Posterior cingulate gyrus (tissue), 11 donors: Measurements from ENCODE around the gene EYS.
"Not testable (repeated sequence)": the region's sequence is repeated elsewhere in the genome, so short reads cannot be mapped to it uniquely, and the experiment has no call there.

ENCODE experiments used
- DNase-seq, 10 donors: peaks; one replicate each; pipeline versions ENCODE4 v3.0.0 to v3.0.0-alpha.2; 2020 to 2021; ENCODE audit warnings: mixed read lengths in 3 of 10
- intact Hi-C: fragments of 100-400 bp; cut with DNase I; formaldehyde crosslinking; loops from one replicate; pipeline ENCODE4 v1.15.1; 2023

EYS gene

DNA sequence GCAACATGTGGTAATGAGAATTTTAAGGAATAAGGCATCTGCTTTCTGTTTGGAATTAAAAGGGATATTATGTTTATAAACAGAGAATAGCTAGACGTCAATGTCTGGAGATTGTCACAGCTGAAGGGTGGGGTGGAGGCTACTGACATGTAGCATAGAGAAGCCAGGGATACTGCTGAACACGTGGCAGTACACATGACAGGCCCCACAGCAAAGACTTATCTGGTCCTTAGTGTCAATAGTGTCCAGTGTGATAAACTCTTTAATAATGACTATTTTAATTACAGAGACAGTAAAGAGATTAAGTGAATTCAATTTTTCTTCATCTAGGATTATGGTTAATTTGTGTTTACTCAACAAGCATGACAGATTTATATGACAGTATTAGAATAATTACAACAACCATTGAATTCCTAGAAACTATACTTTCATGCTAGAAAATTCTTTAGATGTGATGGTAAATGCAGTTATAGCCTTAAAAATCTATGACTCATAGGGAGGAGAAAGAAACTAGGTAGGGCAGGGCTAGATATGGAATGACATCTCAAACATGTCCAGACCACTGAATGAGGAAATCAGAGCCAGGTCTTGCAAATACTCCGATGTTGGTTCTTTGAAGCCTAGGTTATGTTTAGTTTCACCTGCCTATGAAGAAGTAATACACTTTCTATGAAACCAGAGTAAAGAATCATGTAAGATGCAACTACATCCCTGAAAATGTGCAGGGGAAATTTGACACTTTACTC, 1671.9 kb downstream of the EYS start:
- intact Hi-C loops = no loop called here

DNA sequence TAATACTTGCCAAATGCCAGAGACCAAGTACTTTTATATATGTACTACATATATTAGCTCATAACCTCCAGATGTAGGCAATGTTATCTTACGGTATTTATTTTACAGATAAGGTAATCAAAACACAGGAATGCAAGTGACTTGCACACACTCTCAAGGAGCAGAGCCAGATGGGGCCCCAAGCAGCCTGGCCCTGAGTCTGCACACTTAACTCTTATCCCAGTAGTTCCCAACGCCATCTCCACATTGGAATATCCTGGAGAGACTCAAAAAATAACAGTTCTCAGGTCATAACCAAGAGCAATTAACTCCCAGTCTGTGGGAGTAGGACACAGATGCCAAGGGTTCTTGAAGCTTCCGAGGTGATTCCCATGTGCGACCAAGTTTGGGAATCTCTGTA, 1672.7 kb downstream of the EYS start:
- intact Hi-C loops = no loop called here
- DNase-seq = no peak

More for the DNA sequence above, 1671.9 kb downstream of the EYS start:
- DNase-seq = no peak

DNA sequence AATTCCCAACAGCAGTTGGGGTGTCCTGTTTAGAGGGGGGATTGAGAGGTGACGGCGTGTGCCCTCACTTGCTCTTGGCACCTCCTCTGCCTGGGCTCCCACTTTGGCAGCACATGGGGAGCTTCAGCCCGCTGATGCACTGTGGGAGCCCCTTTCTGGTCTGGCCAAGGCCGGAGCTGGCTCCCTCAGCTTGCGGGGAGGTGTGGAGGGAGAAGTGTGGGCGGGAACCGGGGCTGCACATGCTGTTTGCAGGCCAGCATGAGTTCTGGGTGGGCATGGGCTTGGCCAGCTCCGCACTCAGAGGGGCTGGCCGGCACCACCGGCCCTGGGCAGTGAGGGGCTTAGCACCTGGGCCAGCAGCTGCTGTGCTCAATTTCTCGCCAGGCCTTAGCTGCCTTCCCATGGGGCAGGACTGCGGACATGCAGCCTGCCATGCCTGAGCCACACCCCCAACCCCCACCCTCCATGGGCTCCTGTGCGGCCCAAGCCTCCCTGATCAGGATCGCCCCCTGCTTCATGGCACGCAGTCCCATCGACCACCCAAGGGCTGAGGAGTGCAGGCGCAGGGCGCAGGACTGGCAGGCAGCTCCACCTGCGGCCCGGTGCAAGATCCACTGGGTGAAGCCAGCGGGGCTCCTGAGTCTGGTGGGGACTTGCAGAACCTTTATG, 1675.9 kb downstream of the EYS start:
- intact Hi-C loops = not testable (repeated sequence)
- DNase-seq = peak in 2 of 10 donors; percentile 57 to 72

DNA sequence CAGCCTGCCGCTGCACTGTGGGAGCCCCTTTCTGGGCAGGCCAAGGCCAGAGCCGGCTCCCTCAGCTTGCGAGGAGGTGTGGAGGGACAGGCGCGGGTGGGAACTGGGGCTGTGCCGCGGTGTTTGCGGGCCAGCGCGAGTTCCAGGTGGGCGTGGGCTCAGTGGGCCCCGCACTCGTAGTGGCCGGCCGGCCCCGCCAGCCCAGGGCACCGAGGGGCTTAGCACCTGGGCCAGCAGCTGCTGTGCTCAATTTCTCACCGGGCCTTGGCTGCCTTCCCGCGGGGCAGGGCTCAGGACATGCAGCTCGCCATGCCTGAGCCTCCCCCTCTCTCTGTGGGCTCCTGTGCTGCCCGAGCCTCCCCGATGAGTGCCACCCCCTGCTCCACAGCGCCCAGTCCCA, 1683.3 kb downstream of the EYS start:
- intact Hi-C loops = no loop called here
- peak in 2 of 10 donors; percentile 65 to 76 for DNase-seq

DNA sequence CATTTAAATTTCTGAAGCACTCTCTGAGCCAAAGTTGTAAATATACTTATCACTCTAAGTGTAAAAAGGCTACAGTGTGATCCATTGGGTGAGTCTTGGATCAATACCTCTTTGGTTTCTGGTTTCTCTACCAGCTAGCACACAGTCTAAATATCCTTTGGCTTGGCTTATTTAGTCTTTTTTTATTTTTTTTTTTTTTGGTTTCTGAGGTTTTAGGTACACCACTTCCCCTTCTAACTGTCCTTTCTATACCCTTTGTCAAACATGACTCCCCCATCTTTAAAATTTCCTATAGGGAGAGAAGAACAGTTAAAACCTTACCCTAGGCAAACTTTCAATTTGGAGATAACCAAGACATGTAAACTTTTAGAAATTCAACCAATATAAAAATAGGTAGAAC, 1692.4 kb downstream of the EYS start:
- intact Hi-C loops = no loop called here
- DNase-seq = no peak

DNA sequence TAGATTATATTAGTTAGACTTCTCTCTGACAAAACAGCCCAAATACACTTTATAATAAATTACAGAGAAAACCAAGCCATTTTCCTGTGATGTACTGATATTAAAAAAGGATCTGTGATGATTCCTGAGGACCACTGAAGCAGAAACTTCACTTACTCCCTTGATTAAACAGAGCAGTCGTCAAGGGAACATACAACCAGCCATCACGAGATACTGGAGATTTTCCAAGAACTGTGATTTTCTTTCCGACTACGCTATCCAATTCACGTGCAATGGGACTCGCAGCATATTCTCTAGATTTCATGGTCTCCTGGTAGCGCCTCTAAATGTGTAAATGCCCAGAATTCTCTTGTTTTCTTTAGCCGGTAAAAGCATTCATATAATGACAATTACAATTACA, 1694.0 kb downstream of the EYS start:
- DNase-seq = no peak
- intact Hi-C loops = no loop called here

DNA sequence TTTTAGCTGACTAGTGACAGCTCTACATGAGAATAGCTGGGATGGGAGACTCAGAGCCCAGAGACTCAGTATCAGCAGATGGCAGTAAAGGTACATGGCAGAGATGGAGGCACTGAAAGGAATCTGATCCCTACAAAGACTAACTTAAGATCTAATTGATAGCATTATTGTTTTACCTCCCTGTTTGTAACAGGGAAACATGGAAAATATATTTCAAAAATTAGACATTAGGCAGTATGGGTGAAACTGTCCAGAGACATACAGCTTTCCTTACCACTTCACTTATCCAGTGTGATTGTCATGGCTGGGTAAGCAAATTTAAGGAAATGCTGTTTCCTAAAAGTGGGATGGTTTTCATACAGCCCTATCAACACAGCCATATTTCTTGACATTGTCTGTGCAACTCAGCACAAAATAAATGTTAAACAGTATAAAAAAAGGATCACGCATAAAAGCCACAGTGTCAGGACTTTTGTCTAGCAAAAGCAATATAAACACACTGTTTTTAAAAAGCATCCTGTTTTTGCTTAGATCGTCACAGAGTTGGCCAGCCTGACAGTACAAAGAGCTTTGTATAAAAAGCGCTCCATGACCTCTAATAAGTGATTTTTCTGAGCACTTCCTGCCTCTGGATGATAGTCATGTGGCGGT, 1694.5 kb downstream of the EYS start:
- peak in 4 of 10 donors; percentile 27 to 83 (median 46) for DNase-seq

DNA sequence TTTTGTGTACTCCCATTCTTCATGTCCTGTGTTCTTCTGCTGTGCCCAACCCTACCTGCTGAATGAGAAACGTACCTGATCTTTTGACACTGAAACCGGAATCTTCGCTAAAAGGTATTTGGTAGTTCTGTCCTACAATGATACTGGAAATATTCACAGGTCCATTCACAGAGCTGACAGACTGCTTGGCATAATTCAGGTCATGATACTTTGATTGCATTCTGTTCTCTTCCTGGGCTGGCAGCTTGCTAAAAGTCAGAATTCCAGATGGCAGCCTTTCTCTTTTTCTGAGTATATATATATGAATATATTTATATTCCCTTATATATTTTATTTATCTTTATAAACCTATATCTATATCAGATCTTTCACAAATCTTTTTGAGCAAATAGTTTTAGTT, 1696.4 kb downstream of the EYS start:
- intact Hi-C loops = no loop called here
- DNase-seq = no peak

More for the DNA sequence above, 1694.5 kb downstream of the EYS start:
- intact Hi-C loops = loop anchor here (1.0 kb wide), 1 partner anchor 319 kb away; no protein-coding TSS in a partner anchor

DNA sequence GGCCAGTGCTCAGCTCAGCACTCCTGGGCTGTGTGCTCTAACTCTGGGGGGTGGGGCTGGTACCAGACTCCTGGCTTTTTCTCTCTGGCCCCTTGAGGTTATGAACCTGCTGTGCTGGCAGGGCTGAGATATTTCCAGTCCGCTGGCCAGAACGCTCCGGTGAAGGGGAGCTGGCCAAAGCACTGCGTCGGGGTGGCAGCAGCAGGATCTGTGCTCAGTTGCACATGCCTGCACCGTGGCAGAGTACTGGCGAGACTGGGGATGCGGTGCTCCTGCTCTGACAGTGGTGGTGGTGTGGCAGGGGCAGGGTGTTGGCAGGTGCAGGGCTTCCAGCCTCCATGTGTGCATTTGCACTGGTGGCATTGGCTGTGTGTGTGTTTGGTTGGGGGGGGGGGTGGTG, 1697.0 kb downstream of the EYS start:
- peak in 2 of 10 donors; percentile 64 to 67 for DNase-seq
- intact Hi-C loops = no loop called here

DNA sequence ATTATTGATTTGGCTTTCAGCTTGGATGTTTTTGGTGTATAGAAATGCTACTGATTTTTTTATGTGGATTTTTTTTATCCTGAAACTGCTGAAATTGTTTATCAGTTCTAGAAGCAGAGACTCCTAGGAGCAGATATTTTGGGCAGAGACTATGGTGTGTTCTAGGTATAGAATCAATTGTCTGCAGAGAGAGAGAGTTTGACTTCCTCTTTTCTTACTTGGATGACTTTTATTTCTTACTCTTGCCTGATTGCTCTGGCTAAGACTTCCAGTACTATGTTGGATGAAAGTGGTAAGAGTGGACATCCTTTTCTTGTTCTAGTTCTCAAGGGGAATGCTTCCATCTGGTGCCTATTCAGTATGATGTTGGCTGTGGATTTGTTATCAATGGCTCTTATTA, 1700.8 kb downstream of the EYS start:
- intact Hi-C loops = no loop called here

DNA sequence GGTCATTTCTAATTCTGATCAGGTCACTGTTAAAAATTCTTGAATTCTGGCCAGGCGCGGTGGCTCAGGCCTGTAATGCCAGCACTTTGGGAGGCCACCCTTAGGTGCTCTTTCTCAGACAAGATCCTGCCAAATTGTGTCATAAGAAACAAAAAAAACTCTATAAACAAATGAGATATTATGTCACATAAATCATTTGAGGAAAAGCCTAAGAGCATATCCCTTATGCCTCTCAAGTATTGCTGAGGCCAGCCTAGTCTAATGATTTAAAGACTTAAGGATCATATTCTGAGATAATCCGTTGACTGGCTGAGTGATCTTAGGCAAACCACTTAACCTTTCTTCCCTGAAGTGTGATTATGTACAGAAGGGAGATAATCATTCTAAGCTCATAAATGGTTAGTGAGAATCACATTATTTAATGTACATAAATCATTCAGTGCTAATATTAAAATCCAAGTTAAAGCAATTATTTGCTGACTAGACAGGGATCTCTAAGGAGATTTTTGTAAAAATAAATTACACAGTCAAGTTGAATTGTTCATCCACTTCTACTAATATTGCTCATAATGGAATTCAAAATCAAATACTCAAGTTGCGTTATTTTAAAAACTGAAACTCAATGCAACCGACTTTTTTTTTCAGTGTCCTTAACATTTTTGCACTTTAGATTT, 1706.1 kb downstream of the EYS start:
- intact Hi-C loops = no loop called here
- DNase-seq = no peak

More for the DNA sequence above, 1700.8 kb downstream of the EYS start:
- no peak for DNase-seq

DNA sequence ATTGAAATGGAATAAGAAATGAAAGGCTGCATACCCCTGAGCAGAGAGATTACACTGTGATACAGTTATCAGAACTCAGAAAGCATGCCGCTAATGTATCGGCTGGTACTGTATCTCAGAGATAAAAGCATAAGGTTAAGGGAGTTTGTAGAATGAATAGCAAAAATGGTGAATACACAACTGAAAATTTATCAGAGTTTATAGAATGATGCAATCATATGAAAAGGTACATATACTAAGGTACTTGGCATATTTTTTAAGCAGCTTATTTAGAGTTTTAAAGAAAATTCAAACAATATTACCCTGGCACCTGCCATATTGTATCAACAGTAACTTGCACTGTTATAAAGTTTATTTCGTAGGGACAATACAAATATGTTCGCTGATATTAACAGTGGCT, 1707.4 kb downstream of the EYS start:
- DNase-seq = no peak
- intact Hi-C loops = no loop called here

DNA sequence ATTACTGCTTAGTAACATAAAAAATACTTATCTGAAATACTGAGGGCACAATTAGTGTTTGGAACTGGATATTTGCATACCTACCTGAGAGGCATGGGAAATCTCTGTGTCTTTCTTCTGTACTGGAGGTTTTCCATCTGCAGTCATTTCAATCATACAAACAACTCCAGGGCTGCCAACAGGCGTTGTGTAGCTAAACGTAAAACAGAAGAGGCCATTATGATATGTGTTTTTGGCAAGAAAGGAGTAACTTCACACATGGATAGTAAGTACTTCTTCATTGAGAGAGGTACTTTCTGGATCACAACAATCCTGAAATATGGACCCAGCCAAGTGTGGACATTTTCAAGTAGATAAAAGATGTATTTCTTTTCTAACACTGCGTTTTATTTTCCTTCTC, 1708.0 kb downstream of the EYS start:
- intact Hi-C loops = no loop called here
- no peak for DNase-seq

DNA sequence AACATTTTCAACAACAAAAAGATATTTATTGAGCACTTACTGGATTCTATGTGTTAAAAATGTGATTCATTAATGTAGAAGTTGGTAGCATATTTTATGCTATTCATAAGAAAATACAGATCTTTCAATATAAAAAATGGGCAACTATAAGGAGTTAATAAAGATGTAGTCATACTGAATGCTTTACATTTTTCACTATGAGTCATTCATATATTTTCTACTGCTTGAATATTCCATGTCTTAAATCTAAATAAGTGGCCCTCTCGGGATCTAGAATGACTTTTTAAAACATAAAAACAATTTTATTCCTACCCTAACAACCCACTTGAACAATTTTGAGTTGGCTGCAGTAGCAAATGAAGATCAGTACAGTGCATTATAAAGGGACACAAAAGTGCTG, 1709.3 kb downstream of the EYS start:
- intact Hi-C loops = no loop called here
- no peak for DNase-seq

DNA sequence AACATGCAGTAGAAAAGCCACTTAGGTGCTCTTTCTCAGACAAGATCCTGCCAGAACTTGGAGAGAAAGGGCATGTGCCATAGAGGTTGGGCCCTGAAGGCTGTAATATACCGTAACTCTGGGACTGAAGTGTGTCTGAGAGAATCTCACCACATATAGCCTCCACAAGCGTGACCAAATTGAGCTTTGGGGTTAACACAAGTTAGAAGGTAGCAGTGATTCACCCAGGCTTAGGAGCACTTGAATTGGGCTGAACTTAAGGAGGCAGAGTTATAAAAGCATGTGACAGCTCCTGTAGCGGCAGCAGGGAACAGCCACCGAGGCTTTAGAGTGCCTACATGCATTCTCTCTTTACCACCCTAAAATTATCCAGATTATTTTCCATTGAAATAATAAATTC, 1709.8 kb downstream of the EYS start:
- DNase-seq = no peak
- intact Hi-C loops = no loop called here

DNA sequence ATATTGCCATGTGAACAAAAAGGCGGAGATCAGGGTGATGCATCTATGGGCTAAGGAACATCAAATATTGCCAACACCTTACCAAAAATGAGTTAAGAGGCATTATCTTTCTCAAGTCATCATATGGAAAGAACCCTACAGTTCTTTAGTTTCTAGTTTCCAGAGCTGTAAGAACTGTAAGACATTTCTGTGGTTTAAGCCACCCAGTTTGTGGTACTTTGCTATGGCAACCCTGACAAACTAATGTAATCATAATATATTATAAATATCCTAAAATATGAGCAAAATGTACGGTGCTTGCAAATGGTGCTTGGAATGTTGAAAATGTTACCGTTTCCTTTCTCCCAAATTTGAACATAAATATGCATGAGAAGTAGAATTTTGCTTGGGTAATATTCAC, 1721.8 kb downstream of the EYS start:
- intact Hi-C loops = no loop called here
- no peak for DNase-seq

DNA sequence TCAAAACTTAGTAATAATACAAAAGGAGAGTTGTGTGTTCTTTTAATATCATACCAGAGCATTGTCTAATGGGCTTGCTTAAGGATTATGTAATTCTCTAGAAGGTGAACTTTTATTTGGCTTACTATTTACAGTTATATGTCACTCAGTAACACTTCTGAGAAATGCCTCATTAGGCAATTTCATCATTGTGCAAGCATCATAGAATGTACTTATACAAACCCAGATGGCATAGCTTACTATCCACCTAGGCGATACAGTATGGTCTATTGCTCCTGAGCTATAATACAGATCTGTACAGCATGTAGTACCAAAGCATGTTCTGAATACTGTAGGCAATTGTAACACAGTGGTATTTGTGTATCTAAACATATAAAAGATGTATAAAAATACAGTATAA, 1731.3 kb downstream of the EYS start:
- no peak for DNase-seq
- intact Hi-C loops = no loop called here

DNA sequence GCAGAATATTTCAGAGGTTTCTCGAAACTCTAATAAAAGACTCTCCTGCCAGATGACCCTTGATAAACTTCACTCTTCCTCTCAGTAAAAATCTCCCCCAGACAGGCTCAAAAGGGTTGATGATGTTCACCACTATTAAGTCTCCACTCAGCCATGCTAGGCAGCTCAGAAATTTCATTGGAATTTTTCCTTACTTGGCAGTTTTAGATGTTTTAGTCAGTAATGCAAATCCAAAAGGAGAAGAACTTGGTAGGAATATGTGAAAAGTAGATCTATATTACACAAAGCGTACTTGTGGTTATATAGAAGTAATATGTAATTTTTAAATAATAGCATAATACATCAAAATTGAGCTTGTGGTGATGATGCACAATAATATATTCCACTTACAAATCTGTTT, 1738.4 kb downstream of the EYS start:
- intact Hi-C loops = no loop called here
- DNase-seq = no peak

DNA sequence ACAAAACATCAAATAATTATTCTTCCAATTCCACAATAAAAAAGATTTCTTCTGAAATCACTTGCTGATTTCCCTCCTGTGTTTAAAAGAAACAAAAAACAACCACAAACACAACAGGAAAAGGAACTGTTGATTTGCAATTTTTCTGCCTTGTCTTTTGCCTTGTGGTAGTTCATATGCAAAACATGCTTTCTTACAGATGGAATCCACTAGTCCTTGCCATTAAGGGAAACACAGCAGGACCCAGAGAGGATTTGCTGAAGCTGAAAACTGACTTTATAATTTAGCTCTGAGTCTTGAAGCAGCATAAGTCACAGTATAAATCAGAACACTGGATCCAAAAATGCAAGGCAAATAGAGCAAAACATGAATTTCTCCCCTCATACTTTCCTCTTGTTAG, 1742.7 kb downstream of the EYS start:
- no peak for DNase-seq
- intact Hi-C loops = no loop called here

DNA sequence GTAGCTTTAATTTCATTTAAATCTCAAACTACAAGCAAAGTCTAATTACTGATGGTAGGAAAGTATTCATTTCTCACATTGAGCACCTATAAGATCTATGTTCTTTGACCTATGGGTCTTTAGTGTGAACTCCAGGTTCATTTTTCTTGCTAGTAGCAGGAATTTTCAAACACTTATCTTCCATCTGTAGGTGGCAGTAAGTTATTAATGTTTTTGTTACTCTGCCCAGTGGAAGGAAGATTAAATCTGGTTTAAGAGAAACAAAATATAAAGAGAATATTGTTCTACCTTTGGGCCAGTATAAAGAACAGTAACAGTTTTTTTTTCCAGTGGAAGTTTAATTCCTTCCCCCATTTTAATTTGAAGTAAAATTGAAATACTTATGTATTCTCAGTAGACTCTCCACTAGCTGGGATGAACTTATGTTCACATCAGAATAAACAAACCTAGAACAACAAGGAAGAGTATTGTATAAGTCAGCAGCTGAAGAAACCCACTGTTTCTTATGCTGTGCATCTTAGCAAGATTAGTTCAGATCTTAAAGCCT, 1743.2 kb downstream of the EYS start:
- DNase-seq = no peak
- intact Hi-C loops = no loop called here
